ENCODE results near the gene MCEE.

DNA sequence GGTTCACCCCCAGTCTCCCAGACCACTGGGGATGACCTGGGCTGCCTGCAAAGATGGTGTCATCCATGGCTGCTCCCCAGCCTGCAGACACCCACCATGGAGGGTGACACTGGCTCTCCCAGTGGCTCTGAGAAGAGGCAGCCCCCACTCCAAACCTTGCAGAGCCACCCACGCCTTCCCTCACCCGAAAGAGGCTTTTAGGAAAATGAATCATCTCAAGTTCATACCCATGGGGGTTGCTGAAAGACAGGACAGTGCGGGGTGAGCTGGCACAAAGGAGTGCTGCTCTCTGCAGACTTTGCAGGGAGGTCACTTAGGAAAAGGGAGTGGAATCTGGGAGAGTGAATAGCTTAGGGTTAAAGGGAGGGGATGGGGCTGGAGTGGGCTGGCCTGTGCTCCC is 36.8 kb upstream of the MCEE start:
- no peak for TF ChIP-seq POLR2AphosphoS5 (IDR thresholded peaks at IDR 0.05; ENCODE audit: low read depth)
- no peak for TF ChIP-seq CTCF (IDR thresholded peaks at IDR 0.05; ENCODE audit: insufficient read depth, low read length)
